IMR-90 (cell line): ENCODE measurements around the gene THOP1. TPM values are rescaled to one million over a fixed set of nuclear protein-coding genes. Genes with fewer than 3 reads are reported as not detected.

Experiments
- ATAC-seq: fragments of 200-7000 bp; cut with Tn5 transposase; 2 replicates; pipeline ENCODE4 v1.9.1; 2020; ENCODE audit warnings: low read depth, mild to moderate bottlenecking, moderate library complexity
- BruUV-seq: library from RNA; stranded (reverse); fragments of 400-500 nt; replicated peaks from 2 replicates; lab custom pipeline; 2021; lab: Mats Ljungman, UMichigan
- CTCF ChIA-PET: fragments of 300-600 bp; formaldehyde crosslinking; extraction: SDS; loops from one replicate; lab custom pipeline; 2021; ENCODE audit warnings: antibody characterized with exemption; lab: Yijun Ruan, JAX
- POLR2A ChIA-PET: fragments of 300-600 bp; sonication (Branson Sonifier 250); formaldehyde crosslinking; loops from one replicate; lab custom pipeline; 2022; ENCODE audit warnings: antibody characterized with exemption; ENCODE audit not compliant: unreplicated experiment; lab: Charles Lee
- DNase-seq: peaks from one replicate; pipeline ENCODE4 v3.0.0; 2013
- H2AFZ ChIP-seq: replicated peaks from 2 replicates; pipeline ENCODE3; 2013; ENCODE audit warnings: low read length, mild to moderate bottlenecking; ENCODE audit not compliant: poor library complexity
- H2AK5ac ChIP-seq: 2 replicates; pipeline ENCODE4 v1.6.1; 2013; ENCODE audit warnings: low read depth, low read length, inconsistent platforms
- H2AK9ac ChIP-seq: replicated peaks from 2 replicates; pipeline ENCODE3; 2013; ENCODE audit warnings: mild to moderate bottlenecking, low read depth, low read length, moderate library complexity; ENCODE audit not compliant: poor library complexity
- H2BK120ac ChIP-seq: 2 replicates; pipeline ENCODE4 v1.6.1; 2013; ENCODE audit warnings: low read depth, low read length, inconsistent platforms
- H2BK15ac ChIP-seq: 3 replicates; pipeline ENCODE4 v1.6.1; 2013; ENCODE audit warnings: low read depth, low read length, inconsistent platforms
- H2BK20ac ChIP-seq: 2 replicates; pipeline ENCODE4 v1.6.1; 2013; ENCODE audit warnings: low read depth, mild to moderate bottlenecking, inconsistent platforms, low read length, moderate library complexity
- H2BK5ac ChIP-seq: 2 replicates; pipeline ENCODE4 v1.6.1; 2013; ENCODE audit warnings: mild to moderate bottlenecking, low read depth, low read length, inconsistent platforms; ENCODE audit not compliant: poor library complexity, severe bottlenecking
- H3K14ac ChIP-seq: replicated peaks from 2 replicates; pipeline ENCODE4 v1.6.1; 2013; ENCODE audit warnings: low read depth, low read length, inconsistent platforms
- H3K18ac ChIP-seq: 2 replicates; pipeline ENCODE4 v1.6.1; 2013; ENCODE audit warnings: low read depth, low read length, control low read depth
- H3K23ac ChIP-seq: 2 replicates; pipeline ENCODE4 v1.6.1; 2013; ENCODE audit warnings: low read depth, low read length, inconsistent platforms
- H3K27ac ChIP-seq: 2 replicates; pipeline ENCODE4 v1.5.1; 2013; ENCODE audit warnings: mild to moderate bottlenecking, control low read depth, low read length; ENCODE audit not compliant: insufficient read depth
- H3K27me3 ChIP-seq: 2 replicates; pipeline ENCODE4 v1.6.1; 2013; ENCODE audit warnings: low read length; ENCODE audit not compliant: control insufficient read depth, insufficient read depth
- H3K36me3 ChIP-seq: 2 replicates; pipeline ENCODE4 v1.6.1; 2013; ENCODE audit warnings: low read length, mixed read lengths; ENCODE audit not compliant: control insufficient read depth, insufficient read depth
- H3K4ac ChIP-seq: 2 replicates; pipeline ENCODE4 v1.6.1; 2013; ENCODE audit warnings: low read depth, low read length, inconsistent platforms
- H3K4me1 ChIP-seq: 2 replicates; pipeline ENCODE4 v1.6.1; 2013; ENCODE audit warnings: low read length, mixed read lengths; ENCODE audit not compliant: control insufficient read depth, insufficient read depth
- H3K4me2 ChIP-seq: 2 replicates; pipeline ENCODE4 v1.6.1; 2013; ENCODE audit warnings: low read depth, mild to moderate bottlenecking, control low read depth, low read length, moderate library complexity
- H3K4me3 ChIP-seq: 2 replicates; pipeline ENCODE4 v1.5.1; 2013; ENCODE audit warnings: low read depth, mild to moderate bottlenecking, control low read depth, low read length, moderate library complexity; ENCODE audit not compliant: insufficient read depth
- H3K56ac ChIP-seq: 2 replicates; pipeline ENCODE4 v1.6.1; 2013; ENCODE audit warnings: low read length, inconsistent platforms; ENCODE audit not compliant: insufficient read depth; ENCODE audit errors: extremely low read depth
- H3K79me1 ChIP-seq, 2 experiments: 2 replicates each; pipeline ENCODE4 v1.6.1; 2013; ENCODE audit warnings: low read length in 2 of 2, inconsistent platforms in 1 of 2, low read depth in 1 of 2
- H3K9ac ChIP-seq: 2 replicates; pipeline ENCODE4 v1.6.1; 2013; ENCODE audit warnings: low read depth, low read length, control low read depth
- H3K9me1 ChIP-seq: 2 replicates; pipeline ENCODE4 v1.6.1; 2013; ENCODE audit warnings: low read length, inconsistent platforms; ENCODE audit not compliant: insufficient read depth
- H3K9me3 ChIP-seq: 2 replicates; pipeline ENCODE4 v1.6.1; 2013; ENCODE audit warnings: low read length; ENCODE audit not compliant: control insufficient read depth, insufficient read depth
- H4K20me1 ChIP-seq: 2 replicates; pipeline ENCODE4 v1.6.1; 2013; ENCODE audit warnings: low read length, inconsistent platforms; ENCODE audit not compliant: insufficient read depth
- H4K5ac ChIP-seq: 2 replicates; pipeline ENCODE4 v1.6.1; 2013; ENCODE audit warnings: mild to moderate bottlenecking, low read depth, low read length, control low read depth
- H4K8ac ChIP-seq, 2 experiments: 2 replicates each; pipeline ENCODE4 v1.6.1; 2013; ENCODE audit warnings: low read depth in 2 of 2, low read length in 2 of 2, control low read depth in 1 of 2, inconsistent platforms in 1 of 2
- H4K91ac ChIP-seq: 2 replicates; pipeline ENCODE4 v1.6.1; 2013; ENCODE audit warnings: low read depth, low read length, inconsistent platforms; ENCODE audit not compliant: insufficient read depth
- BHLHE40 ChIP-seq: fragments of 150-350 bp; IDR thresholded peaks from 2 replicates; pipeline ENCODE4 v1.6.1; 2016; ENCODE audit warnings: mild to moderate bottlenecking, low read depth, low read length
- CEBPB ChIP-seq: IDR thresholded peaks from 2 replicates; pipeline ENCODE4 v1.6.1; 2012; ENCODE audit warnings: low read depth, low read length, improper control_type of control experiment
- CHD1 ChIP-seq: IDR thresholded peaks from 2 replicates; pipeline ENCODE4 v1.6.1; 2012; ENCODE audit warnings: low read depth, low read length, improper control_type of control experiment
- FOS ChIP-seq: fragments of 150-350 bp; IDR thresholded peaks from 2 replicates; pipeline ENCODE4 v1.6.1; 2016; ENCODE audit warnings: low read depth, low read length
- MAFK ChIP-seq: IDR thresholded peaks from 2 replicates; pipeline ENCODE4 v1.6.1; 2012; ENCODE audit warnings: low read depth, low read length, improper control_type of control experiment
- MAZ ChIP-seq: IDR thresholded peaks from 2 replicates; pipeline ENCODE4 v1.6.1; 2012; ENCODE audit warnings: low read depth, mild to moderate bottlenecking, low read length, improper control_type of control experiment, moderate library complexity, borderline replicate concordance
- MXI1 ChIP-seq: IDR thresholded peaks from 2 replicates; pipeline ENCODE4 v1.6.1; 2012; ENCODE audit warnings: low read depth, mild to moderate bottlenecking, low read length, moderate library complexity, borderline replicate concordance
- NFE2L2 ChIP-seq: fragments of 150-350 bp; IDR thresholded peaks from 2 replicates; pipeline ENCODE4 v1.6.1; 2016; ENCODE audit warnings: low read depth, mild to moderate bottlenecking, low read length
- POLR2A ChIP-seq: IDR thresholded peaks from 2 replicates; pipeline ENCODE4 v1.6.1; 2012; ENCODE audit warnings: mild to moderate bottlenecking, low read depth, low read length
- RAD21 ChIP-seq: IDR thresholded peaks from 2 replicates; pipeline ENCODE4 v1.6.1; 2012; ENCODE audit warnings: low read length, improper control_type of control experiment
- RCOR1 ChIP-seq: IDR thresholded peaks from 2 replicates; pipeline ENCODE4 v1.6.1; 2012; ENCODE audit warnings: mild to moderate bottlenecking, low read length, improper control_type of control experiment; ENCODE audit not compliant: insufficient replicate concordance
- RFX5 ChIP-seq: IDR thresholded peaks from 2 replicates; pipeline ENCODE4 v1.8.0; 2012; ENCODE audit warnings: low read depth, mild to moderate bottlenecking, low read length, moderate library complexity
- SMC3 ChIP-seq: fragments of 150-350 bp; IDR thresholded peaks from 2 replicates; pipeline ENCODE4 v1.6.1; 2016; ENCODE audit warnings: low read depth, mild to moderate bottlenecking, antibody characterized with exemption, low read length, moderate library complexity
- USF2 ChIP-seq: fragments of 150-350 bp; IDR thresholded peaks from 2 replicates; pipeline ENCODE4 v1.6.1; 2017; ENCODE audit warnings: mild to moderate bottlenecking, antibody characterized with exemption, low read length, low read depth
- WGBS, 2 experiments: methylation state at CpG; one replicate each; pipeline versions ENCODE4 v1.1.5 to v1.1.7; 2013; ENCODE audit warnings: missing lambda C conversion rate in 2 of 2; ENCODE audit not compliant: insufficient read length in 1 of 2; ENCODE audit errors: extremely low coverage in 2 of 2; 5-methylcytosine and 5-hydroxymethylcytosine counted together
- dilution Hi-C: fragments of 300-500 bp; cut with HindIII; formaldehyde crosslinking; loops from one replicate; pipeline ENCODE4 v1.14.3; 2018; ENCODE audit warnings: low sequenced_read_pairs; ENCODE audit not compliant: unreplicated experiment
- in situ Hi-C: fragments of 300-500 bp; cut with MboI; formaldehyde crosslinking; loops from 3 replicates; pipeline ENCODE4 v1.14.3; 2019; ENCODE audit warnings: low sequenced_read_pairs, inconsistent platforms, mixed read lengths
- intact Hi-C: fragments of 100-400 bp; cut with micrococcal nuclease; formaldehyde crosslinking; loops from 2 replicates; pipeline ENCODE4 v1.10.0; 2022
- polyA plus RNA-seq, 3 experiments: library from polyadenylated mRNA; depleted of rRNA; stranded (reverse); fragments of >200 nt; gene quantifications; 2 replicates each; pipeline ENCODE4 v1.2.3, GENCODE V29; 2012; ENCODE audit warnings: low replicate concordance in 1 of 3
- total RNA-seq: library from RNA; depleted of rRNA; stranded (reverse); fragments of >200 nt; gene quantifications from 2 replicates; pipeline ENCODE4 v1.2.3, GENCODE V29; 2012
- TF ChIP-seq, protein P1 (sequence below): fragments of 150-350 bp; IDR thresholded peaks from 2 replicates; pipeline ENCODE4 v1.6.1; 2016; ENCODE audit warnings: low read depth, mild to moderate bottlenecking, low read length, moderate library complexity, borderline replicate concordance
- TF ChIP-seq, protein P2 (sequence below): conservative IDR thresholded peaks from 2 replicates; pipeline ENCODE4 v1.5.1; 2012; ENCODE audit warnings: mild to moderate bottlenecking, low read depth, low read length, improper control_type of control experiment

THOP1 gene
- total and polyA plus RNA-seq, 2 of the 4 experiments (the other 2 are of a cell fraction): 57.5 to 91.9 TPM

DNA sequence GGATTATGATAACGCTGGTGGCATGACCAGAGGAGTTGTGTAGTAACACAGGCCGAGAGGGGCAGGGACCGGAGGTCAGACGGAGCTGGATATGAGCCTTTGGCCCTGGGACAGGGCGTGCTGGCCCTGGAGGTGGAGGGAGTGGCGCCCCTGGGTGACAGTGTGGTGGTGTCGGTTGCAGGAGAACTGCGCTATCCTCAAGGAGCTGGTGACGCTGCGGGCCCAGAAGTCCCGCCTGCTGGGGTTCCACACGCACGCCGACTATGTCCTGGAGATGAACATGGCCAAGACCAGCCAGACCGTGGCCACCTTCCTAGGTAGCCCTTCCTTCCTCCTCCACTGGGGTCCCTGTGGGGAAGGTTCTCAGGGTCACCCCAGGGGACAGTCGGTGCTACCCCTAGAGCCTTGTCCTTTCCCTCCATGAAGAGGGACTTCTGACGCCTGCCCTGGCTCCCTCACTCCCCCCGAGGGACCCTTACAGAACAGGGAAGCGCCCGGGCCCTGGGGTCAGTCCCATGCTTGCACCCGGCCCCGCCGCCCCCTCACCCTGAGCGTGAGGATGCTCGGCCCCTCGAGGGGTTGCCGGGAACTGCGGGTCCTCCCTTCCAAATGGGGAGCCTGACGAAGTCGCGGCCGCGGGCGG is 21.6 kb downstream of the THOP1 start:
- Histone ChIP-seq H3K36me3 (peaks cover 51% of the 10 kb centered on the region), H3K14ac (no peak overlapping the region), H4K8ac (no peak overlapping the region), H3K23ac (no peak overlapping the region), H3K27me3 (no peaks in the 10 kb centered on the region), H3K9ac (no peak overlapping the region), H3K9me1 (no peaks in the 10 kb centered on the region), H3K4ac (no peak overlapping the region), H3K4me1 (no peaks in the 10 kb centered on the region), H2BK20ac (no peak overlapping the region), H3K9me3 (no peaks in the 10 kb centered on the region), H4K91ac (no peak overlapping the region), H4K20me1 (peaks cover 6% of the 10 kb centered on the region; the same call in 1 of the 2 replicates), H2AK9ac (no peak overlapping the region), H3K18ac (no peak overlapping the region), H2BK120ac (no peak overlapping the region), H2AK5ac (no peak overlapping the region), H3K4me3 (no peak overlapping the region), H2BK5ac (no peak overlapping the region), H3K27ac (no peak overlapping the region), H3K79me1 (peaks cover 0 to 9% of the 10 kb centered on the region in 2 experiments; a peak in 2 of 4 replicates), H2AFZ (no peak overlapping the region), H3K56ac (no peak overlapping the region), H3K4me2 (no peak overlapping the region), H4K5ac (no peak overlapping the region), H2BK15ac (no peak overlapping the region)
- in situ Hi-C loops (no loop called here), dilution Hi-C loops (no loop called here), intact Hi-C loops (no loop called here)
- WGBS, 2 experiments: 94% methylated on average over 16 of the region's 34 CpGs; no CpG with 5 or more reads in 1 of the 2 experiments
- ATAC-seq: no peak
- POLR2A ChIA-PET: no interaction called here
- BruUV-seq: no TSS peak
- CTCF ChIA-PET: no interaction called here
- no peak for DNase-seq
- TF ChIP-seq RCOR1 (no peak), MXI1 (no peak), RAD21 (no peak), RFX5 (no peak), MAFK (no peak), FOS (no peak), MAZ (no peak), CHD1 (no peak), POLR2A (no peak), NFE2L2 (no peak), SMC3 (no peak), USF2 (no peak), CEBPB (no peak), BHLHE40 (no peak)
- TF ChIP-seq, protein P1, sequence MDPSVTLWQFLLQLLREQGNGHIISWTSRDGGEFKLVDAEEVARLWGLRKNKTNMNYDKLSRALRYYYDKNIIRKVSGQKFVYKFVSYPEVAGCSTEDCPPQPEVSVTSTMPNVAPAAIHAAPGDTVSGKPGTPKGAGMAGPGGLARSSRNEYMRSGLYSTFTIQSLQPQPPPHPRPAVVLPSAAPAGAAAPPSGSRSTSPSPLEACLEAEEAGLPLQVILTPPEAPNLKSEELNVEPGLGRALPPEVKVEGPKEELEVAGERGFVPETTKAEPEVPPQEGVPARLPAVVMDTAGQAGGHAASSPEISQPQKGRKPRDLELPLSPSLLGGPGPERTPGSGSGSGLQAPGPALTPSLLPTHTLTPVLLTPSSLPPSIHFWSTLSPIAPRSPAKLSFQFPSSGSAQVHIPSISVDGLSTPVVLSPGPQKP: no peak
- TF ChIP-seq, protein P2, sequence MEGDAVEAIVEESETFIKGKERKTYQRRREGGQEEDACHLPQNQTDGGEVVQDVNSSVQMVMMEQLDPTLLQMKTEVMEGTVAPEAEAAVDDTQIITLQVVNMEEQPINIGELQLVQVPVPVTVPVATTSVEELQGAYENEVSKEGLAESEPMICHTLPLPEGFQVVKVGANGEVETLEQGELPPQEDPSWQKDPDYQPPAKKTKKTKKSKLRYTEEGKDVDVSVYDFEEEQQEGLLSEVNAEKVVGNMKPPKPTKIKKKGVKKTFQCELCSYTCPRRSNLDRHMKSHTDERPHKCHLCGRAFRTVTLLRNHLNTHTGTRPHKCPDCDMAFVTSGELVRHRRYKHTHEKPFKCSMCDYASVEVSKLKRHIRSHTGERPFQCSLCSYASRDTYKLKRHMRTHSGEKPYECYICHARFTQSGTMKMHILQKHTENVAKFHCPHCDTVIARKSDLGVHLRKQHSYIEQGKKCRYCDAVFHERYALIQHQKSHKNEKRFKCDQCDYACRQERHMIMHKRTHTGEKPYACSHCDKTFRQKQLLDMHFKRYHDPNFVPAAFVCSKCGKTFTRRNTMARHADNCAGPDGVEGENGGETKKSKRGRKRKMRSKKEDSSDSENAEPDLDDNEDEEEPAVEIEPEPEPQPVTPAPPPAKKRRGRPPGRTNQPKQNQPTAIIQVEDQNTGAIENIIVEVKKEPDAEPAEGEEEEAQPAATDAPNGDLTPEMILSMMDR: no peak
